HUES64 (cell line): ENCODE results near the gene TMPRSS11A.

Source experiments
- H3K27ac ChIP-seq: 2 replicates; pipeline ENCODE4 v1.7.0; 2013; ENCODE audit warnings: low read depth, low read length, inconsistent platforms
- H3K27me3 ChIP-seq: 2 replicates; pipeline ENCODE4 v1.6.1; 2013; ENCODE audit warnings: mild to moderate bottlenecking, low read length; ENCODE audit not compliant: insufficient read depth
- H3K36me3 ChIP-seq: 2 replicates; pipeline ENCODE4 v1.6.1; 2013; ENCODE audit warnings: mild to moderate bottlenecking, low read length; ENCODE audit not compliant: insufficient read depth
- H3K4me1 ChIP-seq: 2 replicates; pipeline ENCODE4 v1.6.1; 2013; ENCODE audit warnings: mild to moderate bottlenecking, low read length, moderate library complexity; ENCODE audit not compliant: insufficient read depth
- H3K4me3 ChIP-seq: 2 replicates; pipeline ENCODE4 v1.5.1; 2013; ENCODE audit warnings: mild to moderate bottlenecking, low read length, moderate library complexity
- H3K9ac ChIP-seq: 2 replicates; pipeline ENCODE4 v1.6.1; 2013; ENCODE audit warnings: mild to moderate bottlenecking, low read depth, low read length
- H3K9me3 ChIP-seq: 2 replicates; pipeline ENCODE4 v1.6.1; 2013; ENCODE audit warnings: low read depth, low read length; ENCODE audit not compliant: insufficient read depth
- WGBS: fragments of 150-250, 120-280 bp; methylation state at CpG from one replicate; pipeline ENCODE4 v1.1.7; 2013; ENCODE audit warnings: missing lambda C conversion rate; 5-methylcytosine and 5-hydroxymethylcytosine counted together

The TMPRSS11A gene

GRCh38 chr4:67891645-67892044, 71.6 kb downstream of the TMPRSS11A start:
- Histone ChIP-seq H3K36me3 (no peaks in the 10 kb centered on the region), H3K27ac (no peak overlapping the region), H3K9ac (no peak overlapping the region), H3K4me1 (no peaks in the 10 kb centered on the region), H3K4me3 (no peak overlapping the region), H3K27me3 (no peaks in the 10 kb centered on the region), H3K9me3 (no peaks in the 10 kb centered on the region)

- Histone ChIP-seq H3K27me3 (no peaks in the 10 kb centered on the region), H3K4me1 (peaks cover 17% of the 10 kb centered on the region; the same call in 1 of the 2 replicates), H3K4me3 (no peak overlapping the region), H3K9me3 (no peaks in the 10 kb centered on the region), H3K36me3 (no peaks in the 10 kb centered on the region), H3K27ac (no peak overlapping the region), H3K9ac (no peak overlapping the region)
- WGBS = 94% methylated on average over 3 of the region's 4 CpGs
These were observed 77.0 kb downstream of the TMPRSS11A start for GRCh38 chr4:67886281-67886680.

GRCh38 chr4:67885762-67886161, 77.5 kb downstream of the TMPRSS11A start:
- Histone ChIP-seq H3K4me1 (peaks cover 17% of the 10 kb centered on the region; the same call in 1 of the 2 replicates), H3K9ac (no peak overlapping the region), H3K36me3 (no peaks in the 10 kb centered on the region), H3K4me3 (no peak overlapping the region), H3K27ac (no peak overlapping the region), H3K27me3 (no peaks in the 10 kb centered on the region), H3K9me3 (no peaks in the 10 kb centered on the region)
- WGBS = 63% methylated on average over 5 of the region's 6 CpGs

- Histone ChIP-seq H3K36me3 (no peaks in the 10 kb centered on the region), H3K4me1 (peaks cover 17% of the 10 kb centered on the region; the same call in 1 of the 2 replicates), H3K9me3 (no peaks in the 10 kb centered on the region), H3K27me3 (no peaks in the 10 kb centered on the region), H3K9ac (no peak overlapping the region), H3K4me3 (no peak overlapping the region), H3K27ac (no peak overlapping the region)
These were observed 78.6 kb downstream of the TMPRSS11A start for GRCh38 chr4:67884701-67885100.

- H3K27me3 ChIP-seq = no peaks in the 10 kb centered on the region
- no peaks in the 10 kb centered on the region for H3K36me3 ChIP-seq
- whole genome bisulfite sequencing = 80% methylated on average over 1 of the region's 1 CpG
- H3K9me3 ChIP-seq = no peaks in the 10 kb centered on the region
- no peak within 1 kb of the TSS for H3K27ac ChIP-seq
- H3K4me3 ChIP-seq = no peak within 1 kb of the TSS
- peaks cover 17% of the 10 kb centered on the region; the same call in 1 of the 2 replicates for H3K4me1 ChIP-seq
- no peak within 1 kb of the TSS for H3K9ac ChIP-seq
These were observed 79.4 kb downstream of the TMPRSS11A start, which contains the start of gene TMPRSS11D for GRCh38 chr4:67883902-67884301. TSS of gene TMPRSS11D (minus strand) at chr4:67884002. CDS start at chr4:67883933, 69 bp downstream.

GRCh38 chr4:67883458-67883857, 79.8 kb downstream of the TMPRSS11A start:
- H3K9me3 ChIP-seq = no peaks in the 10 kb centered on the region
- no peaks in the 10 kb centered on the region for H3K27me3 ChIP-seq
- H3K36me3 ChIP-seq = no peaks in the 10 kb centered on the region
- peaks cover 17% of the 10 kb centered on the region; the same call in 1 of the 2 replicates for H3K4me1 ChIP-seq
- no peak overlapping the region for H3K9ac ChIP-seq
- H3K4me3 ChIP-seq = no peak overlapping the region
- WGBS = 100% methylated on average over 2 of the region's 5 CpGs
- no peak overlapping the region for H3K27ac ChIP-seq

- 84% methylated on average over 1 of the region's 1 CpG for WGBS
- Histone ChIP-seq H3K27ac (no peak overlapping the region), H3K4me3 (no peak overlapping the region), H3K27me3 (no peaks in the 10 kb centered on the region), H3K4me1 (peaks cover 13% of the 10 kb centered on the region; the same call in 1 of the 2 replicates), H3K9ac (no peak overlapping the region), H3K9me3 (no peaks in the 10 kb centered on the region), H3K36me3 (no peaks in the 10 kb centered on the region)
These were observed 82.3 kb downstream of the TMPRSS11A start for GRCh38 chr4:67880866-67881610.

- 86% methylated on average over 3 of the region's 3 CpGs for WGBS
- H3K27ac ChIP-seq = no peak overlapping the region
- H3K4me3 ChIP-seq = no peak overlapping the region
- peaks cover 5% of the 10 kb centered on the region; the same call in 1 of the 2 replicates for H3K4me1 ChIP-seq
- no peaks in the 10 kb centered on the region for H3K9me3 ChIP-seq
- no peak overlapping the region for H3K9ac ChIP-seq
- no peaks in the 10 kb centered on the region for H3K27me3 ChIP-seq
- H3K36me3 ChIP-seq = no peaks in the 10 kb centered on the region
These were observed 83.8 kb downstream of the TMPRSS11A start for GRCh38 chr4:67879486-67879885.

- Histone ChIP-seq H3K4me1 (peaks cover 5% of the 10 kb centered on the region; the same call in 1 of the 2 replicates), H3K27me3 (no peaks in the 10 kb centered on the region), H3K9me3 (no peaks in the 10 kb centered on the region), H3K4me3 (no peak overlapping the region), H3K36me3 (no peaks in the 10 kb centered on the region), H3K27ac (no peak overlapping the region), H3K9ac (no peak overlapping the region)
- WGBS = 98% methylated on average over 2 of the region's 3 CpGs
These were observed 86.2 kb downstream of the TMPRSS11A start for GRCh38 chr4:67877086-67877485.

GRCh38 chr4:67874986-67875385, 88.3 kb downstream of the TMPRSS11A start:
- Histone ChIP-seq H3K4me3 (no peak overlapping the region), H3K9me3 (no peaks in the 10 kb centered on the region), H3K4me1 (no peaks in the 10 kb centered on the region), H3K27me3 (no peaks in the 10 kb centered on the region), H3K9ac (no peak overlapping the region), H3K27ac (no peak overlapping the region), H3K36me3 (no peaks in the 10 kb centered on the region)
- WGBS = 85% methylated on average over 2 of the region's 2 CpGs

GRCh38 chr4:67873116-67873515, 90.2 kb downstream of the TMPRSS11A start:
- H3K9me3 ChIP-seq = no peaks in the 10 kb centered on the region
- H3K9ac ChIP-seq = no peak overlapping the region
- H3K27ac ChIP-seq = no peak overlapping the region
- H3K4me1 ChIP-seq = no peaks in the 10 kb centered on the region
- no peaks in the 10 kb centered on the region for H3K27me3 ChIP-seq
- H3K4me3 ChIP-seq = no peak overlapping the region
- no peaks in the 10 kb centered on the region for H3K36me3 ChIP-seq
- WGBS = 95% methylated on average over 1 of the region's 1 CpG
